Neuron (in vitro differentiated cells): ENCODE data around the gene SGPP2.
"Not testable (repeated sequence)": the region's sequence is repeated elsewhere in the genome, so short reads cannot be mapped to it uniquely, and the experiment has no call there.

ENCODE experiments used
- H2AFZ ChIP-seq: one replicate; pipeline ENCODE4 v1.6.1; 2013; ENCODE audit warnings: low read depth, mild to moderate bottlenecking, inconsistent platforms, low read length, moderate library complexity
- H3K27me3 ChIP-seq: one replicate; pipeline ENCODE4 v1.6.1; 2013; ENCODE audit warnings: low read length; ENCODE audit not compliant: insufficient read depth
- H3K36me3 ChIP-seq: one replicate; pipeline ENCODE4 v1.6.1; 2013; ENCODE audit warnings: low read length; ENCODE audit not compliant: insufficient read depth
- H3K4me1 ChIP-seq: one replicate; pipeline ENCODE4 v1.6.1; 2013; ENCODE audit warnings: low read length; ENCODE audit not compliant: insufficient read depth
- H3K4me3 ChIP-seq: 2 replicates; pipeline ENCODE4 v1.5.1; 2013; ENCODE audit warnings: mild to moderate bottlenecking, low read length, moderate library complexity
- H3K9me3 ChIP-seq: one replicate; pipeline ENCODE4 v1.6.1; 2013; ENCODE audit warnings: low read length

The SGPP2 gene

DNA sequence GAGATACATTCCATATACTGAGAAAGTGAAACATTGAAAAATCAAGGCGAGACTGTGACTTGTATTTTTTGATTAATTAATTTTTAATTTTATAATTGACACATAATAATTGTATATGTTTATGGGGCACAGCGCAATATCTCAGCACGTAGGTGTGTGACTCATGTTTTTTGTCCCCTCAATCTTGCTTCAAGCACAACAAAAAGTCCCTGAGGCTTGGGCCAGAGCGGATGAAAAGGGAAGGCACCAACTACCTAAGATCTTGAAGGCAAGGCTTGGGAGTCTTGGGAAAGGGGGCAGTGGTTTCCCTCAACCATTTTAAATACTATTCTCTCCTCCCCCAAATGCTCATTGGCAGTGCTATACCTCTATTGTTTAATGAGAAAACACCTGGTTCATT, 9.9 kb downstream of the SGPP2 start:
- Histone ChIP-seq H3K27me3 (peaks cover 6% of the 10 kb centered on the region), H3K4me3 (no peak overlapping the region), H3K4me1 (no peaks in the 10 kb centered on the region), H3K36me3 (no peaks in the 10 kb centered on the region), H2AFZ (no peak overlapping the region), H3K9me3 (no peaks in the 10 kb centered on the region)

DNA sequence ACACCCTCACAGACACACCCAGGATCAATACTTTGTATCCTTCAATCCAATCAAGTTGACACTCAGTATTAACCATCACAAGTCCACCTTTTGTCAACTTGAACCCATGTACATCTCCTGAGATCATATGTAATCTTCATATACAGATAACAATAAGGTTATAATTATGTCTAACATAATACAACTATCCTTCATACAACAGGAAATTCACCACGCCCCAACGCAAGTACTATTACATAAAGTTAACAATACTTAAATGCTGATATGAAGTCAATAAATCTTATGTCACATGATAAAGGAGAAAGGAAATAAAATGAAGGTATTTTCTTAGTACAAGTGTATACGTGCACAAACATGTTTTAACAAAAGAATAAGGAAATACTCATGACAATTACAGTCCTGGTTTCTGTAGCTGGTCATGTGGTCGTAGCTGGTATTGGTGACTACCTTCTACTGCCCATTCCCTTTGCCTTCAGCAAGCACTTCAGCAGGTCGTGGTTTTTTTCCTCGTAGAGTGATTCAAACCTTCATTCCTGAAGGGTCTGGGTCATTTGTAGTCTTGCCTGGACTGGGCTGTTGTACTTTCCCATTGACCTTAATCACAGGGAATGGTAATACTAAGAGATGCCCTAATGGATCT, 11.2 kb downstream of the SGPP2 start:
- H3K9me3 ChIP-seq, H2AFZ ChIP-seq, H3K4me1 ChIP-seq, H3K4me3 ChIP-seq, H3K27me3 ChIP-seq, H3K36me3 ChIP-seq: not testable (repeated sequence)

DNA sequence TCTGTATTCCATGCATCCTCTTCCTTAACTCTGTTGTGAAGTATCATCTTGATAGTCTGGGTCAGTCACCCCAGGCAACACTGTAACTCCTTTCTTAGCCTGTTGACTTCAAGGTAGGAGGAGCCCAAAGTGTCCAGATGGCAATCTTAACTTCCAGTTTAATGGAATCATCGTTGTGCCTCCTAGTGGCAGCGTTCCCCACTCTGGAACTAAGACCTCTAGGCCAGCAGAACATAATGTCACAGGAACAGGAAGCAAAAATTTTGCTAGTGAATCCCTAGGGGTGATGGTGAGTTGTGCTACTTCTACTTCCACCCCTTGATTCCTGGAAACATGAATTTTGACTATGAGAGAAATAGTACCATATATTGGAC, 11.7 kb downstream of the SGPP2 start:
- Histone ChIP-seq H3K36me3 (no peaks in the 10 kb centered on the region), H2AFZ (no peak overlapping the region), H3K4me3 (no peak overlapping the region), H3K9me3 (no peaks in the 10 kb centered on the region), H3K4me1 (peaks cover 5% of the 10 kb centered on the region), H3K27me3 (peaks cover 6% of the 10 kb centered on the region)

- no peaks in the 10 kb centered on the region for H3K36me3 ChIP-seq
- H3K9me3 ChIP-seq: no peaks in the 10 kb centered on the region
- H3K4me3 ChIP-seq: no peak overlapping the region
Measured at GRCh38 chr2:222439692-222440091, 15.3 kb downstream of the SGPP2 start.

GRCh38 chr2:222440673-222441422, 16.5 kb downstream of the SGPP2 start:
- Histone ChIP-seq H3K27me3 (no peaks in the 10 kb centered on the region), H3K4me3 (no peak overlapping the region), H3K9me3 (no peaks in the 10 kb centered on the region), H3K36me3 (no peaks in the 10 kb centered on the region), H3K4me1 (peaks cover 12% of the 10 kb centered on the region), H2AFZ (no peak overlapping the region)

More at GRCh38 chr2:222439692-222440091, 15.3 kb downstream of the SGPP2 start:
- H3K4me1 ChIP-seq: peaks cover 8% of the 10 kb centered on the region
- H2AFZ ChIP-seq: no peak overlapping the region
- H3K27me3 ChIP-seq: no peaks in the 10 kb centered on the region

DNA sequence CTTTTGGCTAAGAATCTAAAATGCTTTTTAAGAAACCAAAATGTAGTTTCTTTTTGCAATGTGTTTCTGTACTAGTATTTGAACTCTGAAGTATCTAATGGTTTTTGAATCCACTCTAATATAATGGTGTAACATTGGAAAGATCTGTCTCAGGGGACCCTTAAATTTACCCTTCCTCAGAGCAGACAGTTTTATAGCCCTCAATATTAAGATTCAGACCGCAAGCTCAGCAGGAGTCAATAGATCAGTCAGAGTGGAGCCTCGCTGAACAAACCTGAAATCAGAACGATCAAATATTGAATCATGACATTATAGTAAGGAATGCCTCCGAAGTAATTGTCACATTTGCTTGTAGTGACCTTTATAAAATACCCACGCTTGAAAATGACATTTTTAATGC, 18.3 kb downstream of the SGPP2 start:
- Histone ChIP-seq H3K4me1 (peaks cover 12% of the 10 kb centered on the region), H3K27me3 (no peaks in the 10 kb centered on the region), H3K9me3 (no peaks in the 10 kb centered on the region), H3K4me3 (no peak overlapping the region), H3K36me3 (no peaks in the 10 kb centered on the region), H2AFZ (no peak overlapping the region)

- H3K9me3 ChIP-seq: no peaks in the 10 kb centered on the region
- H3K27me3 ChIP-seq: peaks cover 2% of the 10 kb centered on the region
- no peak overlapping the region for H3K4me3 ChIP-seq
- H3K36me3 ChIP-seq: no peaks in the 10 kb centered on the region
- H3K4me1 ChIP-seq: peaks cover 12% of the 10 kb centered on the region
- no peak overlapping the region for H2AFZ ChIP-seq
Measured at GRCh38 chr2:222445227-222445626, 20.9 kb downstream of the SGPP2 start.

DNA sequence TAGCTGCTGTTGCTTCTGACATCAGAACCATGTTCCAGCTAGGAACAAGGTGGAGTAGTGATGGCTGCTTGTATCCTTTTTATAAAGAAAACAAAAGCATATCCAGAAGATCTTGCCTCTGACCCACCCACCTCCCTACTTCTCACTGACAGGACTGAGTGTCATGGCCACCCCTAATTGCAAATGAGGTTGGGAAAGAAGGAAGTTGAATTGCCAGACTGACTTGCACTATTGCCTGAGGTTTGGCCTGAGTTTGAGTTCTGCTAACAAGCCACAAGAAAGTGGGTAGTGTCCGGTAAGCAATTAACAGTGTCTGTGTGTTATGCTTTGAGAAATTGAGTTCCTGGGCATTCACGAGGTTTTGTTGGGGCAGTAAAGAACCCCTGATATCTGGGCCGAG, 22.8 kb downstream of the SGPP2 start:
- Histone ChIP-seq H3K4me3 (no peak overlapping the region), H2AFZ (no peak overlapping the region), H3K9me3 (no peaks in the 10 kb centered on the region), H3K4me1 (peaks cover 4% of the 10 kb centered on the region), H3K27me3 (peaks cover 2% of the 10 kb centered on the region), H3K36me3 (no peaks in the 10 kb centered on the region)

- no peaks in the 10 kb centered on the region for H3K9me3 ChIP-seq
- peaks cover 2% of the 10 kb centered on the region for H3K27me3 ChIP-seq
- H3K36me3 ChIP-seq: no peaks in the 10 kb centered on the region
Measured at GRCh38 chr2:222448748-222449181, 24.4 kb downstream of the SGPP2 start.

GRCh38 chr2:222450021-222450420, 25.7 kb downstream of the SGPP2 start:
- peaks cover 2% of the 10 kb centered on the region for H3K4me1 ChIP-seq
- H3K27me3 ChIP-seq: peaks cover 2% of the 10 kb centered on the region
- no peak overlapping the region for H2AFZ ChIP-seq
- no peaks in the 10 kb centered on the region for H3K9me3 ChIP-seq
- H3K36me3 ChIP-seq: no peaks in the 10 kb centered on the region
- no peak overlapping the region for H3K4me3 ChIP-seq

More at GRCh38 chr2:222448748-222449181, 24.4 kb downstream of the SGPP2 start:
- H3K4me3 ChIP-seq: no peak overlapping the region
- H3K4me1 ChIP-seq: peaks cover 4% of the 10 kb centered on the region
- no peak overlapping the region for H2AFZ ChIP-seq

- Histone ChIP-seq H3K4me1 (no peaks in the 10 kb centered on the region), H3K9me3 (no peaks in the 10 kb centered on the region), H2AFZ (no peak overlapping the region), H3K4me3 (no peak overlapping the region), H3K36me3 (no peaks in the 10 kb centered on the region), H3K27me3 (peaks cover 2% of the 10 kb centered on the region)
Measured at GRCh38 chr2:222451224-222451674, 26.9 kb downstream of the SGPP2 start.

DNA sequence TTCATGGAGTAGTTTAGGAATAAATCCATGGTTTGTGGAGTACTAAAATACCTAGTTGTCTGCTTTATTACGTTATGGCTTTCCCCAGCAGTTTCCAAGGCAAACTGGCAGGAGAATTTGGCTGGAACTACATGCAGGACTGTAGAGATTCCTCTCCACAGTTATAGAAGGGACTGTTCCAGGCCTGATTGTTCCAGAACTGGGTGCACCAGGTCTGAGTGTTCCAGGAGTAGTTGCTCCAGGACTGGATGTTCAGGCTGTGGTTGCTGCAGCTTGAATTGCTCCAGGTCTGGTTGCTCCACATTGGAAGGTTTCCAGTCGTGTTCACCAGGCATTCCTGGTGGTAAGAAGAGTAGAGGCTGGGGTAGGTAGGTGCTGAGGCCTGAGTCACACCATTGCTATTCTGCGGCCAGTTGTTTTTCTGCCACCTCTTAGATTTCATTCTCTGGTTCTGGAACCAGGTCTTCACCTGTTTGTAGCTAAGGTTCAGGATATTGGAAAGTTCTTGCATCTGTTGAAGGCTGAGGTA, 28.1 kb downstream of the SGPP2 start:
- Histone ChIP-seq H3K36me3 (no peaks in the 10 kb centered on the region), H3K4me1 (no peaks in the 10 kb centered on the region), H3K9me3 (no peaks in the 10 kb centered on the region), H2AFZ (no peak overlapping the region), H3K27me3 (peaks cover 2% of the 10 kb centered on the region), H3K4me3 (no peak overlapping the region)

- peaks cover under 1% of the 10 kb centered on the region for H3K9me3 ChIP-seq
Measured at GRCh38 chr2:222456479-222457077, 32.2 kb downstream of the SGPP2 start.

More at GRCh38 chr2:222456479-222457077, 32.2 kb downstream of the SGPP2 start:
- Histone ChIP-seq H3K4me3 (no peak overlapping the region), H3K27me3 (no peaks in the 10 kb centered on the region), H2AFZ (no peak overlapping the region), H3K4me1 (no peaks in the 10 kb centered on the region), H3K36me3 (no peaks in the 10 kb centered on the region)
